IMR-90 (cell line): ENCODE results near the gene TTC3. TPM values are rescaled to one million over a fixed set of nuclear protein-coding genes. Genes with fewer than 3 reads are reported as not detected.
A peak's percentile ranks its signal among the peaks of the same experiment; 100 is the strongest.

ENCODE experiments used
- ATAC-seq: fragments of 200-7000 bp; cut with Tn5 transposase; 2 replicates; pipeline ENCODE4 v1.9.1; 2020; ENCODE audit warnings: low read depth, mild to moderate bottlenecking, moderate library complexity
- BruUV-seq: library from RNA; stranded (reverse); fragments of 400-500 nt; replicated peaks from 2 replicates; lab custom pipeline; 2021; lab: Mats Ljungman, UMichigan
- CTCF ChIA-PET: fragments of 300-600 bp; formaldehyde crosslinking; extraction: SDS; loops from one replicate; lab custom pipeline; 2021; ENCODE audit warnings: antibody characterized with exemption; lab: Yijun Ruan, JAX
- POLR2A ChIA-PET: fragments of 300-600 bp; sonication (Branson Sonifier 250); formaldehyde crosslinking; loops from one replicate; lab custom pipeline; 2022; ENCODE audit warnings: antibody characterized with exemption; ENCODE audit not compliant: unreplicated experiment; lab: Charles Lee
- DNase-seq: peaks from one replicate; pipeline ENCODE4 v3.0.0; 2013
- H2AFZ ChIP-seq: replicated peaks from 2 replicates; pipeline ENCODE3; 2013; ENCODE audit warnings: low read length, mild to moderate bottlenecking; ENCODE audit not compliant: poor library complexity
- H2AK5ac ChIP-seq: 2 replicates; pipeline ENCODE4 v1.6.1; 2013; ENCODE audit warnings: low read depth, low read length, inconsistent platforms
- H2AK9ac ChIP-seq: replicated peaks from 2 replicates; pipeline ENCODE3; 2013; ENCODE audit warnings: mild to moderate bottlenecking, low read depth, low read length, moderate library complexity; ENCODE audit not compliant: poor library complexity
- H2BK120ac ChIP-seq: 2 replicates; pipeline ENCODE4 v1.6.1; 2013; ENCODE audit warnings: low read depth, low read length, inconsistent platforms
- H2BK15ac ChIP-seq: 3 replicates; pipeline ENCODE4 v1.6.1; 2013; ENCODE audit warnings: low read depth, low read length, inconsistent platforms
- H2BK20ac ChIP-seq: 2 replicates; pipeline ENCODE4 v1.6.1; 2013; ENCODE audit warnings: low read depth, mild to moderate bottlenecking, inconsistent platforms, low read length, moderate library complexity
- H2BK5ac ChIP-seq: 2 replicates; pipeline ENCODE4 v1.6.1; 2013; ENCODE audit warnings: mild to moderate bottlenecking, low read depth, low read length, inconsistent platforms; ENCODE audit not compliant: poor library complexity, severe bottlenecking
- H3K14ac ChIP-seq: replicated peaks from 2 replicates; pipeline ENCODE4 v1.6.1; 2013; ENCODE audit warnings: low read depth, low read length, inconsistent platforms
- H3K18ac ChIP-seq: 2 replicates; pipeline ENCODE4 v1.6.1; 2013; ENCODE audit warnings: low read depth, low read length, control low read depth
- H3K23ac ChIP-seq: 2 replicates; pipeline ENCODE4 v1.6.1; 2013; ENCODE audit warnings: low read depth, low read length, inconsistent platforms
- H3K27ac ChIP-seq: 2 replicates; pipeline ENCODE4 v1.5.1; 2013; ENCODE audit warnings: mild to moderate bottlenecking, control low read depth, low read length; ENCODE audit not compliant: insufficient read depth
- H3K27me3 ChIP-seq: 2 replicates; pipeline ENCODE4 v1.6.1; 2013; ENCODE audit warnings: low read length; ENCODE audit not compliant: control insufficient read depth, insufficient read depth
- H3K36me3 ChIP-seq: 2 replicates; pipeline ENCODE4 v1.6.1; 2013; ENCODE audit warnings: low read length, mixed read lengths; ENCODE audit not compliant: control insufficient read depth, insufficient read depth
- H3K4ac ChIP-seq: 2 replicates; pipeline ENCODE4 v1.6.1; 2013; ENCODE audit warnings: low read depth, low read length, inconsistent platforms
- H3K4me1 ChIP-seq: 2 replicates; pipeline ENCODE4 v1.6.1; 2013; ENCODE audit warnings: low read length, mixed read lengths; ENCODE audit not compliant: control insufficient read depth, insufficient read depth
- H3K4me2 ChIP-seq: 2 replicates; pipeline ENCODE4 v1.6.1; 2013; ENCODE audit warnings: low read depth, mild to moderate bottlenecking, control low read depth, low read length, moderate library complexity
- H3K4me3 ChIP-seq: 2 replicates; pipeline ENCODE4 v1.5.1; 2013; ENCODE audit warnings: low read depth, mild to moderate bottlenecking, control low read depth, low read length, moderate library complexity; ENCODE audit not compliant: insufficient read depth
- H3K56ac ChIP-seq: 2 replicates; pipeline ENCODE4 v1.6.1; 2013; ENCODE audit warnings: low read length, inconsistent platforms; ENCODE audit not compliant: insufficient read depth; ENCODE audit errors: extremely low read depth
- H3K79me1 ChIP-seq, 2 experiments: 2 replicates each; pipeline ENCODE4 v1.6.1; 2013; ENCODE audit warnings: low read length in 2 of 2, inconsistent platforms in 1 of 2, low read depth in 1 of 2
- H3K9ac ChIP-seq: 2 replicates; pipeline ENCODE4 v1.6.1; 2013; ENCODE audit warnings: low read depth, low read length, control low read depth
- H3K9me1 ChIP-seq: 2 replicates; pipeline ENCODE4 v1.6.1; 2013; ENCODE audit warnings: low read length, inconsistent platforms; ENCODE audit not compliant: insufficient read depth
- H3K9me3 ChIP-seq: 2 replicates; pipeline ENCODE4 v1.6.1; 2013; ENCODE audit warnings: low read length; ENCODE audit not compliant: control insufficient read depth, insufficient read depth
- H4K20me1 ChIP-seq: 2 replicates; pipeline ENCODE4 v1.6.1; 2013; ENCODE audit warnings: low read length, inconsistent platforms; ENCODE audit not compliant: insufficient read depth
- H4K5ac ChIP-seq: 2 replicates; pipeline ENCODE4 v1.6.1; 2013; ENCODE audit warnings: mild to moderate bottlenecking, low read depth, low read length, control low read depth
- H4K8ac ChIP-seq, 2 experiments: 2 replicates each; pipeline ENCODE4 v1.6.1; 2013; ENCODE audit warnings: low read depth in 2 of 2, low read length in 2 of 2, control low read depth in 1 of 2, inconsistent platforms in 1 of 2
- H4K91ac ChIP-seq: 2 replicates; pipeline ENCODE4 v1.6.1; 2013; ENCODE audit warnings: low read depth, low read length, inconsistent platforms; ENCODE audit not compliant: insufficient read depth
- BHLHE40 ChIP-seq: fragments of 150-350 bp; IDR thresholded peaks from 2 replicates; pipeline ENCODE4 v1.6.1; 2016; ENCODE audit warnings: mild to moderate bottlenecking, low read depth, low read length
- CEBPB ChIP-seq: IDR thresholded peaks from 2 replicates; pipeline ENCODE4 v1.6.1; 2012; ENCODE audit warnings: low read depth, low read length, improper control_type of control experiment
- CHD1 ChIP-seq: IDR thresholded peaks from 2 replicates; pipeline ENCODE4 v1.6.1; 2012; ENCODE audit warnings: low read depth, low read length, improper control_type of control experiment
- CTCF ChIP-seq: conservative IDR thresholded peaks from 2 replicates; pipeline ENCODE4 v1.5.1; 2012; ENCODE audit warnings: mild to moderate bottlenecking, low read depth, low read length, improper control_type of control experiment
- FOS ChIP-seq: fragments of 150-350 bp; IDR thresholded peaks from 2 replicates; pipeline ENCODE4 v1.6.1; 2016; ENCODE audit warnings: low read depth, low read length
- MAZ ChIP-seq: IDR thresholded peaks from 2 replicates; pipeline ENCODE4 v1.6.1; 2012; ENCODE audit warnings: low read depth, mild to moderate bottlenecking, low read length, improper control_type of control experiment, moderate library complexity, borderline replicate concordance
- MXI1 ChIP-seq: IDR thresholded peaks from 2 replicates; pipeline ENCODE4 v1.6.1; 2012; ENCODE audit warnings: low read depth, mild to moderate bottlenecking, low read length, moderate library complexity, borderline replicate concordance
- NFE2L2 ChIP-seq: fragments of 150-350 bp; IDR thresholded peaks from 2 replicates; pipeline ENCODE4 v1.6.1; 2016; ENCODE audit warnings: low read depth, mild to moderate bottlenecking, low read length
- POLR2A ChIP-seq: IDR thresholded peaks from 2 replicates; pipeline ENCODE4 v1.6.1; 2012; ENCODE audit warnings: mild to moderate bottlenecking, low read depth, low read length
- RAD21 ChIP-seq: IDR thresholded peaks from 2 replicates; pipeline ENCODE4 v1.6.1; 2012; ENCODE audit warnings: low read length, improper control_type of control experiment
- RCOR1 ChIP-seq: IDR thresholded peaks from 2 replicates; pipeline ENCODE4 v1.6.1; 2012; ENCODE audit warnings: mild to moderate bottlenecking, low read length, improper control_type of control experiment; ENCODE audit not compliant: insufficient replicate concordance
- RFX5 ChIP-seq: IDR thresholded peaks from 2 replicates; pipeline ENCODE4 v1.8.0; 2012; ENCODE audit warnings: low read depth, mild to moderate bottlenecking, low read length, moderate library complexity
- SMC3 ChIP-seq: fragments of 150-350 bp; IDR thresholded peaks from 2 replicates; pipeline ENCODE4 v1.6.1; 2016; ENCODE audit warnings: low read depth, mild to moderate bottlenecking, antibody characterized with exemption, low read length, moderate library complexity
- USF2 ChIP-seq: fragments of 150-350 bp; IDR thresholded peaks from 2 replicates; pipeline ENCODE4 v1.6.1; 2017; ENCODE audit warnings: mild to moderate bottlenecking, antibody characterized with exemption, low read length, low read depth
- WGBS, 2 experiments: methylation state at CpG; one replicate each; pipeline versions ENCODE4 v1.1.5 to v1.1.7; 2013; ENCODE audit warnings: missing lambda C conversion rate in 2 of 2; ENCODE audit not compliant: insufficient read length in 1 of 2; ENCODE audit errors: extremely low coverage in 2 of 2; 5-methylcytosine and 5-hydroxymethylcytosine counted together
- dilution Hi-C: fragments of 300-500 bp; cut with HindIII; formaldehyde crosslinking; loops from one replicate; pipeline ENCODE4 v1.14.3; 2018; ENCODE audit warnings: low sequenced_read_pairs; ENCODE audit not compliant: unreplicated experiment
- in situ Hi-C: fragments of 300-500 bp; cut with MboI; formaldehyde crosslinking; loops from 3 replicates; pipeline ENCODE4 v1.14.3; 2019; ENCODE audit warnings: low sequenced_read_pairs, inconsistent platforms, mixed read lengths
- intact Hi-C: fragments of 100-400 bp; cut with micrococcal nuclease; formaldehyde crosslinking; loops from 2 replicates; pipeline ENCODE4 v1.10.0; 2022
- polyA plus RNA-seq, 3 experiments: library from polyadenylated mRNA; depleted of rRNA; stranded (reverse); fragments of >200 nt; gene quantifications; 2 replicates each; pipeline ENCODE4 v1.2.3, GENCODE V29; 2012; ENCODE audit warnings: low replicate concordance in 1 of 3
- total RNA-seq: library from RNA; depleted of rRNA; stranded (reverse); fragments of >200 nt; gene quantifications from 2 replicates; pipeline ENCODE4 v1.2.3, GENCODE V29; 2012
- TF ChIP-seq, protein P1 (sequence below): fragments of 150-350 bp; IDR thresholded peaks from 2 replicates; pipeline ENCODE4 v1.6.1; 2016; ENCODE audit warnings: low read depth, mild to moderate bottlenecking, low read length, moderate library complexity, borderline replicate concordance

Gene TTC3
- total and polyA plus RNA-seq, 2 of the 4 experiments (the other 2 are of a cell fraction), result 96.7 to 293 TPM

DNA sequence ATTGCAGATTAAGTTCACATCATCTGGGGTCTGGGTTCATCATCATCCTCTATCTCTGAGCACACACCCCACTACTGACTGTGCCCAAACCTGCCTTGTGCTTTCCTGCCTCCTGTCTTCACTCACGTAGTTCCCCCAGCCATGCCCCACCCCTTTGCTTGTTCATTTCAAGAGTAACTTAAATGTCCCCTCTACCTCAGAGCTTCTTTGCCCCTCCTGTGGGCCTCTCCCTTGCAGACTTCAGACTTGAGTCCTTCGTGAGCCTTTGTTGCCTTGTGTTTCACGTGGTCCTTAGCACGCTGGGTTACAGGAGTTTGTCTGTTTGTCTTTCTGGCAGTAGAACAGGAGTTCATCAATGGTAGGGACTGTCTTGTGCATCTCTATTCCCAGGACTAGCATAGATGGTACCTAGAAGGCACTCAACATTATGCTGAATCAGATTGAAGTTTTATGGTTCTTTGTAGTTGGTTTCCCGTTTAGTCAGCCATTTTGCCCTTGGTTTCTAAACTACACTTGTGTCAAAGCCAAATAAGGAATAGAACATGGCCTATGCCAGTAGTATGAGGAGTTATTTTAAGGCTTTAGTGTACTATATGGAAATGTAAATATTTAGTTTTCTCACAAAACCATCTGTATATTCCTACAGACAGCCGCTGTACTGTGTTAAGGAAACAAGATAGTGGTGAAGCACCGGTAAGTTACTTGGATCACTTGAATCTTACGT lies 86.2 kb downstream of the TTC3 start:
- ChIA-PET POLR2A (interaction anchor here (0.7 kb wide), 1 partner anchor 41 kb away, joined by 4 read pairs; no protein-coding TSS in a partner anchor), CTCF (no interaction called here)
- H4K91ac ChIP-seq, result peak overlapping the region; percentile 88
- in situ Hi-C loops (no loop called here), intact Hi-C loops (no loop called here), dilution Hi-C loops (no loop called here)
- peaks cover 41% of the 10 kb centered on the region for H3K36me3 ChIP-seq
- peak overlapping the region; percentile 95 for H2BK20ac ChIP-seq
- no peaks in the 10 kb centered on the region; the same call in 1 of the 2 replicates for H4K20me1 ChIP-seq
- peak overlapping the region; percentile 94 for H2BK5ac ChIP-seq
- H3K4ac ChIP-seq, result peak overlapping the region; percentile 99
- H3K79me1 ChIP-seq, result peaks cover 6 to 35% of the 10 kb centered on the region in 2 experiments; a peak in 2 of 4 replicates
- peak overlapping the region; percentile 99 for H3K23ac ChIP-seq
- peak overlapping the region; percentile 43 for H3K4me2 ChIP-seq
- no peaks in the 10 kb centered on the region for H3K9me3 ChIP-seq
- H2BK120ac ChIP-seq, result peak overlapping the region; percentile 97
- peaks cover 5% of the 10 kb centered on the region for H3K4me1 ChIP-seq
- H2BK15ac ChIP-seq, result peak overlapping the region; percentile 69; the same call in 2 of the 3 replicates
- peak overlapping the region; percentile 34 to 97 for H4K8ac ChIP-seq
- no peak overlapping the region for H2AFZ ChIP-seq
- no peak overlapping the region for H3K4me3 ChIP-seq
- ATAC-seq (peak; percentile 86), DNase-seq (peak; percentile 76)
- no peak overlapping the region for H3K9ac ChIP-seq
- peaks cover 7% of the 10 kb centered on the region for H3K9me1 ChIP-seq
- H3K27me3 ChIP-seq, result no peaks in the 10 kb centered on the region
- WGBS, 2 experiments, result 100% methylated on average over 1 of the region's 8 CpGs; no CpG with 5 or more reads in 1 of the 2 experiments
- no TSS peak for BruUV-seq
- H4K5ac ChIP-seq, result peak overlapping the region; percentile 73
- TF ChIP-seq RFX5, result no peak
- TF ChIP-seq BHLHE40, result no peak
- no peak for TF ChIP-seq CHD1
- no peak for TF ChIP-seq POLR2A
- no peak for TF ChIP-seq NFE2L2
- no peak for TF ChIP-seq MAZ
- TF ChIP-seq CEBPB, result no peak
- no peak for TF ChIP-seq RCOR1
- TF ChIP-seq MXI1, result no peak
- TF ChIP-seq, protein P1, sequence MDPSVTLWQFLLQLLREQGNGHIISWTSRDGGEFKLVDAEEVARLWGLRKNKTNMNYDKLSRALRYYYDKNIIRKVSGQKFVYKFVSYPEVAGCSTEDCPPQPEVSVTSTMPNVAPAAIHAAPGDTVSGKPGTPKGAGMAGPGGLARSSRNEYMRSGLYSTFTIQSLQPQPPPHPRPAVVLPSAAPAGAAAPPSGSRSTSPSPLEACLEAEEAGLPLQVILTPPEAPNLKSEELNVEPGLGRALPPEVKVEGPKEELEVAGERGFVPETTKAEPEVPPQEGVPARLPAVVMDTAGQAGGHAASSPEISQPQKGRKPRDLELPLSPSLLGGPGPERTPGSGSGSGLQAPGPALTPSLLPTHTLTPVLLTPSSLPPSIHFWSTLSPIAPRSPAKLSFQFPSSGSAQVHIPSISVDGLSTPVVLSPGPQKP, result no peak
- TF ChIP-seq CTCF, result no peak
- TF ChIP-seq RAD21, result no peak
- TF ChIP-seq USF2, result no peak
- TF ChIP-seq SMC3, result no peak
- no peak for TF ChIP-seq FOS
- H3K14ac ChIP-seq, result peak overlapping the region; percentile 99
- peak overlapping the region; percentile 72 for H3K27ac ChIP-seq
- peak overlapping the region; percentile 69; the same call in 1 of the 2 replicates for H2AK5ac ChIP-seq
- no peak overlapping the region for H3K56ac ChIP-seq
- H2AK9ac ChIP-seq, result peak overlapping the region; percentile 66
- H3K18ac ChIP-seq, result peak overlapping the region; percentile 92
